Cardiac atrium fibroblast (primary cell): Measurements from ENCODE around the gene SPANXN5. TPM values are rescaled to one million over a fixed set of nuclear protein-coding genes. Genes with fewer than 3 reads are reported as not detected.

Experiments used
- total RNA-seq: library from RNA; depleted of rRNA; stranded (reverse); fragments of >200 nt; gene quantifications from 2 replicates; pipeline ENCODE4 v1.2.3, GENCODE V29; 2015

The SPANXN5 gene, protein sequence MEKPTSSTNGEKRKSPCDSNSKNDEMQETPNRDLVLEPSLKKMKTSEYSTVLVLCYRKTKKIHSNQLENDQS
- not detected in 2 replicates for total RNA-seq

DNA sequence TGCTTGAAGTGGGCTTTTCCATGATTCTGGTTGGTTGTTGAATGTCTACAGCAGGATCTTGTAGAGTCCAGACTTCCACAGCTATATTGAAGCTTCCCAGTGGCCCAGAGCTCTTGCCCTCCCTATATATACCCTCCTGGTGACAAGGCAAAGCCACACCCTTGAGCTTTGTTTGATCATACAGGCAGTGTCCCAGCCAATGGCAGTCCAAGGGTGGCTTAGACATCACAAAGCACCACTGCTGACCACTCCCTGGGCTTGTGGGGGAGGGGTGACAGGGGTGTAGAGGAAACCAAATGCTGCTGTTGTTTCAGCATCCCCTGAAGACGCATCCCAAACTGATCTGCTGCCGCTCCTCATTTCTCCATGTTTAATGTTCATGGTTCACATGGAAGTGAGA lies at the start of gene SPANXN5:
TSS of gene SPANXN5 (minus strand) at position 101 of the 400 bp plus-strand sequence. CDS start at position 22, 79 bp downstream.

DNA sequence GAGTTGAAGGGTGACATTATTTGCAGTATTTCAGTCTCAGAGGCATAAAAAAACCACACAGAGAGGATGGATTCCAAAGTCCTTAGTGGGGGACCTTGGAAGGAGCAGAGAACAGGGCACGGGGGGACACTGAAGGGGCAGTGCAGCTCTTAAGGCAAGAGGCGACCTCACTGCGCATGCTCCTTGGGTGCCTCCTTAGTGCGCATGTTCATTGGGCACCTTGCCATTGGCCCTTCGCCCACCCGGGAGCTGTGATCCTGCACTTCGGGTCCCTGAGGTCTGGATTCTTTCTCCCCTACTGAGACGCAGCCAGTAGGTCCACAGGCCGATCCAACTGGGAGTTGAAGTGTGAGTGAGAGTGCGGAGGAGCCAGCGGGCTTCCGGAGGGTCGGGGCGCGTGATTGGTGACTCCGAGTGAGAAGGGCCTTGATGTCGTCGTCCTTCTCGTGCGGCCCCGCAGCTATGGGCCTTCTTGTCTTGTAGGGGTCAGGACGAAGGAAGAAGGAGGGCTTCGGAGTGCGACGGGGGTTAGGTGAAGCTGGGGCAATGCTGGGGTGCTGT lies 13.9 kb upstream of the SPANXN5 start, which contains the start of gene XAGE5:
TSS of gene XAGE5 (plus strand) at position 223 of the 561 bp plus-strand sequence. CDS start 1,280 bp downstream, outside the sequence.

DNA sequence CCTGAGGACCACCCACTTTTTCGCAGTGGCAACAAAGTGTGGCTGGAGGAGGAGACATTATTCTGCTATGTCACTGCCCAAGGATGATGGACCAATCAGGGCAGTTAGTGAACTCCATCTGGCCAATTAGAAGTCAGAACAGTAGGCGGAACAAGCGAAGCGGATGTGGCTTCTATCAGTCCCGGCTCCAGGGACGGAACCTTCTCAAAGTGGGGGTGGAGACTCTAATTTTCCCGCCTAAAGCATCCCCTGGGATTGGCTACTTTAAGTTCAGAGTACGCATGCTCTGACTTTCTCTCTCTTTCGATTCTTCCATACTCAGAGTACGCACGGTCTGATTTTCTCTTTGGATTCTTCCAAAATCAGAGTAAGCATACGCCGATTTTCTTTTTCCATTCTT lies 46.3 kb downstream of the SPANXN5 start, which contains the start of gene SSX2B:
TSS of gene SSX2B (plus strand) at position 301 of the 400 bp plus-strand sequence. CDS start 1,429 bp downstream, outside the sequence.

Other genes starting within 250 kb of the SPANXN5 start
- gene SSX7, start 142.5 kb downstream of the SPANXN5 start, total RNA-seq = not detected in 2 replicates
- gene SSX2, start 90.2 kb downstream of the SPANXN5 start, total RNA-seq = not detected in 2 replicates
- gene SSX2B, start 46.2 kb downstream of the SPANXN5 start, total RNA-seq = not detected in 2 replicates
- not detected in 2 replicates for gene XAGE5, start 13.9 kb upstream of the SPANXN5 start, total RNA-seq
- gene XAGE3, start 70.7 kb upstream of the SPANXN5 start, total RNA-seq = not detected in 2 replicates
- gene FAM156B, start 99.9 kb upstream of the SPANXN5 start, total RNA-seq = 18.3 and 22.0 TPM in 2 replicates
- gene FAM156A, start 161.1 kb upstream of the SPANXN5 start, total RNA-seq = 11.5 and 14.3 TPM in 2 replicates